Activated CD8-positive, alpha-beta memory T cell treated with anti-CD3 and anti-CD28 coated beads for 1 hour (primary cell): ENCODE data around the gene C2orf92.

Experiments
- DNase-seq, 2 donors: peaks; one replicate each; pipeline ENCODE4 v3.0.0-alpha.2; 2020; ENCODE audit warnings: low read depth in 1 of 2; ENCODE audit errors: extremely low read depth in 1 of 2

C2orf92 gene

GRCh38 chr2:97740590-97741182 is 71.2 kb downstream of the C2orf92 start:
- no peak for DNase-seq

- no peak for DNase-seq
Measured at GRCh38 chr2:97741251-97741650, 71.7 kb downstream of the C2orf92 start.

- DNase-seq: no peak
Measured at GRCh38 chr2:97741686-97742085, 72.2 kb downstream of the C2orf92 start.

- no peak for DNase-seq
Measured at GRCh38 chr2:97742381-97742847, 72.9 kb downstream of the C2orf92 start.

GRCh38 chr2:97743913-97744312 is 74.4 kb downstream of the C2orf92 start:
- DNase-seq: no peak

- DNase-seq: no peak
Measured at GRCh38 chr2:97745474-97746174, 76.1 kb downstream of the C2orf92 start.

GRCh38 chr2:97747285-97747684 is 77.8 kb downstream of the C2orf92 start:
- no peak for DNase-seq

GRCh38 chr2:97747716-97748115 is 78.2 kb downstream of the C2orf92 start:
- no peak for DNase-seq

- DNase-seq: no peak
Measured at GRCh38 chr2:97749581-97749980, 80.1 kb downstream of the C2orf92 start.

- no peak for DNase-seq
Measured at GRCh38 chr2:97750017-97750416, 80.5 kb downstream of the C2orf92 start.

- DNase-seq: no peak
Measured at GRCh38 chr2:97751752-97752151, 82.2 kb downstream of the C2orf92 start.
